B cell (primary cell): ENCODE data around the gene RFPL2. TPM values are rescaled to one million over a fixed set of nuclear protein-coding genes. Genes with fewer than 3 reads are reported as not detected.

Source experiments
- ATAC-seq: fragments of 200-7000 bp; cut with Tn5 transposase; one replicate; pipeline ENCODE4 v1.10.0; 2021; ENCODE audit warnings: low read depth, mild to moderate bottlenecking, moderate number of reproducible peaks, moderate library complexity
- CTCF ChIA-PET: fragments of 350-600 bp; sonication (Branson Sonifier 250); formaldehyde crosslinking; loops from one replicate; lab custom pipeline; 2021; ENCODE audit warnings: antibody characterized with exemption, inconsistent platforms; lab: Charles Lee
- POLR2A ChIA-PET: fragments of 350-600 bp; sonication (Branson Sonifier 250); formaldehyde crosslinking; loops from one replicate; lab custom pipeline; 2021; ENCODE audit warnings: antibody characterized with exemption; lab: Charles Lee
- DNase-seq: peaks from one replicate; pipeline ENCODE4 v3.0.0; 2013
- H2AFZ ChIP-seq: 2 replicates; pipeline ENCODE4 v1.6.1; 2012; ENCODE audit warnings: mild to moderate bottlenecking, low read depth, low read length; ENCODE audit not compliant: insufficient read depth, poor library complexity, severe bottlenecking
- H3K27ac ChIP-seq, 2 donors: 1 replicate in 1 of 2; 2 replicates in 1 of 2; pipeline ENCODE4 v1.5.1; 2012 to 2013; ENCODE audit warnings: low read length in 2 of 2, mild to moderate bottlenecking in 2 of 2, moderate library complexity in 1 of 2
- H3K27me3 ChIP-seq, 4 experiments: fragments of 200-600 bp in 1 of 4; sonication (generic) in 1 of 4; replicated peaks in 1 of 4; 1 replicate in 2 of 4; 2 replicates in 2 of 4; pipeline versions ENCODE4 v1.6.1 to v1.7.0; 2013 to 2016; ENCODE audit warnings: low read length in 3 of 4, mild to moderate bottlenecking in 2 of 4, mixed read lengths in 1 of 4, moderate library complexity in 1 of 4; ENCODE audit not compliant: insufficient read depth in 4 of 4, control insufficient read depth in 3 of 4; ENCODE audit errors: control extremely low read depth in 1 of 4
- H3K36me3 ChIP-seq, 2 experiments: replicated peaks in 1 of 2; 1 replicate in 1 of 2; 2 replicates in 1 of 2; pipeline versions ENCODE4 v1.6.1 to v1.7.1; 2013; ENCODE audit warnings: low read length in 1 of 2; ENCODE audit not compliant: insufficient read depth in 2 of 2, control insufficient read depth in 1 of 2; ENCODE audit errors: control extremely low read depth in 1 of 2, extremely low read depth in 1 of 2
- H3K4me1 ChIP-seq, 2 donors: fragments of 200-600 bp in 1 of 2; sonication (generic) in 1 of 2; 1 replicate in 1 of 2; 2 replicates in 1 of 2; pipeline versions ENCODE4 v1.5.1 to v1.6.1; 2013 to 2017; ENCODE audit warnings: low read length in 2 of 2; ENCODE audit not compliant: control insufficient read depth in 2 of 2, insufficient read depth in 2 of 2
- H3K4me2 ChIP-seq: replicated peaks from 2 replicates; pipeline ENCODE3; 2012; ENCODE audit warnings: mild to moderate bottlenecking, low read depth, low read length; ENCODE audit not compliant: poor library complexity, severe bottlenecking
- H3K4me3 ChIP-seq, 5 experiments: fragments of 200-600 bp in 1 of 5; sonication (generic) in 1 of 5; 1 replicate in 3 of 5; 2 replicates in 2 of 5; pipeline versions ENCODE4 v1.5.1 to v1.7.0; 2011 to 2016; ENCODE audit warnings: low read length in 4 of 5, mild to moderate bottlenecking in 4 of 5, low read depth in 2 of 5, control low read depth in 1 of 5, moderate library complexity in 1 of 5; ENCODE audit not compliant: insufficient read depth in 1 of 5; ENCODE audit errors: control extremely low read depth in 1 of 5, extremely low read depth in 1 of 5
- H3K79me2 ChIP-seq: fragments of 200-600 bp; sonication (generic); one replicate; pipeline ENCODE4 v1.6.0; 2016; ENCODE audit warnings: low read length; ENCODE audit not compliant: control insufficient read depth, insufficient read depth
- H3K9ac ChIP-seq: fragments of 200-600 bp; sonication (generic); 2 replicates; pipeline ENCODE4 v1.6.1; 2017; ENCODE audit warnings: mild to moderate bottlenecking, low read length, moderate library complexity
- H3K9me3 ChIP-seq, 3 donors: one replicate each; pipeline versions ENCODE4 v1.6.1 to v1.7.1; 2013; ENCODE audit warnings: low read length in 2 of 3; ENCODE audit not compliant: control insufficient read depth in 2 of 3, insufficient read depth in 1 of 3; ENCODE audit errors: control extremely low read depth in 1 of 3
- H4K20me1 ChIP-seq: 2 replicates; pipeline ENCODE4 v1.6.0; 2012; ENCODE audit warnings: mild to moderate bottlenecking, low read length; ENCODE audit not compliant: insufficient read depth, control insufficient read depth, poor library complexity, severe bottlenecking
- H3K27ac Mint-ChIP-seq: one replicate; pipeline ENCODE4 v1.8.0; 2021; ENCODE audit warnings: mixed read lengths
- H3K27me3 Mint-ChIP-seq: one replicate; pipeline ENCODE4 v1.8.0; 2021; ENCODE audit warnings: mixed read lengths
- H3K4me1 Mint-ChIP-seq: one replicate; pipeline ENCODE4 v1.8.0; 2021; ENCODE audit warnings: mixed read lengths
- H3K4me3 Mint-ChIP-seq: one replicate; pipeline ENCODE4 v1.8.0; 2021; ENCODE audit warnings: mixed read lengths
- H3K9me3 Mint-ChIP-seq: one replicate; pipeline ENCODE4 v1.8.0; 2022; ENCODE audit warnings: mixed read lengths; ENCODE audit not compliant: insufficient read depth
- EZH2 ChIP-seq: IDR thresholded peaks from 2 replicates; pipeline ENCODE4 v1.6.1; 2012; ENCODE audit warnings: borderline replicate concordance, low read depth, mild to moderate bottlenecking, moderate library complexity, low read length; ENCODE audit not compliant: insufficient read depth, poor library complexity, severe bottlenecking
- WGBS: methylation state at CpG from one replicate; pipeline ENCODE4 v1.1.5; 2013; ENCODE audit warnings: missing lambda C conversion rate; ENCODE audit not compliant: insufficient coverage; 5-methylcytosine and 5-hydroxymethylcytosine counted together
- intact Hi-C: fragments of 100-400 bp; cut with micrococcal nuclease; formaldehyde crosslinking; loops from one replicate; pipeline ENCODE4 v1.10.0; 2022
- polyA plus RNA-seq: library from polyadenylated mRNA; depleted of rRNA; stranded (reverse); fragments of >200 nt; gene quantifications from 2 replicates; pipeline ENCODE4 v1.2.3, GENCODE V29; 2012
- total RNA-seq, 2 donors: library from RNA; stranded (reverse); fragments of 120-200 nt in 1 of 2; gene quantifications; 1 replicate in 1 of 2; 2 replicates in 1 of 2; pipeline versions ENCODE4 v1.2.3 to v1.2.4, GENCODE V29; 2013 to 2022
- TF ChIP-seq, protein P1 (sequence below): fragments of 200-600 bp; IDR thresholded peaks from one replicate; pipeline ENCODE4 v1.8.0; 2022; ENCODE audit warnings: antibody characterized with exemption, mild to moderate bottlenecking

Gene RFPL2
- total and polyA plus RNA-seq, 2 donors (not counting 1 experiment from before 2014, with no cell fraction given), result not detected

- Histone ChIP-seq H4K20me1 (no peaks in the 10 kb centered on the region), H3K36me3 (no peaks in the 10 kb centered on the region), H3K79me2 (no peaks in the 10 kb centered on the region), H3K27me3 (peaks cover 0 to 12% (median 3%) of the 10 kb centered on the region in 4 experiments), H3K4me1 (no peaks in the 10 kb centered on the region), H3K9ac (no peak overlapping the region), H2AFZ (no peak overlapping the region), H3K27ac (no peak overlapping the region), H3K4me2 (no peak overlapping the region), H3K9me3 (no peaks in the 10 kb centered on the region), H3K4me3 (no peak overlapping the region)
- ChIA-PET CTCF (no interaction called here), POLR2A (no interaction called here)
- Mint-ChIP-seq H3K9me3 (no peaks in the 10 kb centered on the region), H3K27ac (no peak overlapping the region), H3K4me1 (no peaks in the 10 kb centered on the region), H3K4me3 (no peak overlapping the region), H3K27me3 (peaks cover 40% of the 10 kb centered on the region)
- ATAC-seq (no peak), DNase-seq (no peak)
- no peak for TF ChIP-seq EZH2
- TF ChIP-seq, protein P1, sequence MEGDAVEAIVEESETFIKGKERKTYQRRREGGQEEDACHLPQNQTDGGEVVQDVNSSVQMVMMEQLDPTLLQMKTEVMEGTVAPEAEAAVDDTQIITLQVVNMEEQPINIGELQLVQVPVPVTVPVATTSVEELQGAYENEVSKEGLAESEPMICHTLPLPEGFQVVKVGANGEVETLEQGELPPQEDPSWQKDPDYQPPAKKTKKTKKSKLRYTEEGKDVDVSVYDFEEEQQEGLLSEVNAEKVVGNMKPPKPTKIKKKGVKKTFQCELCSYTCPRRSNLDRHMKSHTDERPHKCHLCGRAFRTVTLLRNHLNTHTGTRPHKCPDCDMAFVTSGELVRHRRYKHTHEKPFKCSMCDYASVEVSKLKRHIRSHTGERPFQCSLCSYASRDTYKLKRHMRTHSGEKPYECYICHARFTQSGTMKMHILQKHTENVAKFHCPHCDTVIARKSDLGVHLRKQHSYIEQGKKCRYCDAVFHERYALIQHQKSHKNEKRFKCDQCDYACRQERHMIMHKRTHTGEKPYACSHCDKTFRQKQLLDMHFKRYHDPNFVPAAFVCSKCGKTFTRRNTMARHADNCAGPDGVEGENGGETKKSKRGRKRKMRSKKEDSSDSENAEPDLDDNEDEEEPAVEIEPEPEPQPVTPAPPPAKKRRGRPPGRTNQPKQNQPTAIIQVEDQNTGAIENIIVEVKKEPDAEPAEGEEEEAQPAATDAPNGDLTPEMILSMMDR, result no peak
- WGBS, result 0% methylated on average over 1 of the region's 1 CpG
- intact Hi-C loops, result no loop called here
Observed at GRCh38 chr22:32248276-32248675, 43.4 kb upstream of the RFPL2 start.

- intact Hi-C loops, result no loop called here
- peaks cover 41% of the 10 kb centered on the region for H3K27me3 Mint-ChIP-seq
- H3K9ac ChIP-seq, result no peak overlapping the region
Observed at GRCh38 chr22:32246166-32246565, 41.3 kb upstream of the RFPL2 start.

More at GRCh38 chr22:32246166-32246565, 41.3 kb upstream of the RFPL2 start:
- 92% methylated on average over 4 of the region's 5 CpGs for WGBS
- Histone ChIP-seq H3K4me1 (no peaks in the 10 kb centered on the region), H3K4me2 (no peak overlapping the region), H3K36me3 (no peaks in the 10 kb centered on the region), H2AFZ (no peak overlapping the region), H3K79me2 (no peaks in the 10 kb centered on the region), H3K27ac (no peak overlapping the region), H4K20me1 (no peaks in the 10 kb centered on the region), H3K4me3 (no peak overlapping the region), H3K9me3 (no peaks in the 10 kb centered on the region), H3K27me3 (peaks cover 0 to 12% (median 3%) of the 10 kb centered on the region in 4 experiments)
- no peaks in the 10 kb centered on the region for H3K9me3 Mint-ChIP-seq
- CTCF ChIA-PET, result no interaction called here
- no peak overlapping the region for H3K27ac Mint-ChIP-seq
- POLR2A ChIA-PET, result no interaction called here
- ATAC-seq, result no peak
- TF ChIP-seq EZH2, result no peak
- TF ChIP-seq, protein P1, result no peak
- DNase-seq, result no peak
- H3K4me3 Mint-ChIP-seq, result no peak overlapping the region
- H3K4me1 Mint-ChIP-seq, result no peaks in the 10 kb centered on the region
